Uterus (tissue), 4 donors: ENCODE results near the gene ARHGAP19. TPM values are rescaled to one million over a fixed set of nuclear protein-coding genes. Genes with fewer than 3 reads are reported as not detected.

Experiments
- DNase-seq, 2 donors: peaks; one replicate each; pipeline ENCODE4 v3.0.0-alpha.2; 2019 to 2020
- H3K27ac ChIP-seq, 2 donors: fragments of 200-600 bp; sonication (generic); 1 replicate in 1 of 2; 2 replicates in 1 of 2; pipeline ENCODE4 v1.5.1; 2016 to 2018
- H3K27me3 ChIP-seq, 2 donors: fragments of 200-600 bp; sonication (generic); one replicate each; pipeline ENCODE4 v1.5.1; 2018 to 2019; ENCODE audit warnings: control low read depth in 1 of 2
- H3K36me3 ChIP-seq, 2 donors: fragments of 200-600 bp; sonication (generic); one replicate each; pipeline ENCODE4 v1.5.1; 2019; ENCODE audit warnings: control low read depth in 1 of 2
- H3K4me1 ChIP-seq, 2 donors: fragments of 200-600 bp; sonication (generic); one replicate each; pipeline ENCODE4 v1.5.1; 2018 to 2019; ENCODE audit warnings: control low read depth in 1 of 2
- H3K4me3 ChIP-seq, 2 donors: fragments of 200-600 bp; sonication (generic); 1 replicate in 1 of 2; 2 replicates in 1 of 2; pipeline ENCODE4 v1.5.1; 2018 to 2019; ENCODE audit warnings: mild to moderate bottlenecking in 1 of 2
- H3K9me3 ChIP-seq, 2 donors: fragments of 200-600 bp; sonication (generic); one replicate each; pipeline ENCODE4 v1.5.1; 2019; ENCODE audit warnings: control low read depth in 1 of 2
- POLR2A ChIP-seq, 2 donors: fragments of 450-650 bp; IDR thresholded peaks; one replicate each; pipeline ENCODE4 v1.6.1; 2016; ENCODE audit warnings: antibody characterized with exemption in 2 of 2, mild to moderate bottlenecking in 1 of 2, moderate library complexity in 1 of 2
- intact Hi-C: fragments of 100-400 bp; cut with DNase I; formaldehyde crosslinking; loops from one replicate; pipeline ENCODE4 v1.15.1; 2023; ENCODE audit warnings: low total_unique reads
- total RNA-seq, 4 donors: library from RNA; depleted of rRNA in 3 of 4; stranded (reverse); fragments of >200 nt in 3 of 4; gene quantifications; one replicate each; pipeline versions ENCODE4 v1.1.0 to v1.2.4, GENCODE V29; 2014 to 2023
- TF ChIP-seq, protein P1 (sequence below), 4 experiments: fragments of 200-600 bp in 2 of 4; fragments of 450-650 bp in 2 of 4; sonication (generic) in 2 of 4; IDR thresholded peaks; one replicate each; pipeline ENCODE4 v1.5.1; 2016 to 2019; ENCODE audit warnings: antibody characterized with exemption in 4 of 4, mild to moderate bottlenecking in 2 of 4, moderate library complexity in 1 of 4
- donor health status: DM: yes; HTN: yes; CAD: no.

The ARHGAP19 gene
- total RNA-seq, 4 donors from 2014 or later, result 5.3 to 25.8 (median 14.0) TPM

DNA sequence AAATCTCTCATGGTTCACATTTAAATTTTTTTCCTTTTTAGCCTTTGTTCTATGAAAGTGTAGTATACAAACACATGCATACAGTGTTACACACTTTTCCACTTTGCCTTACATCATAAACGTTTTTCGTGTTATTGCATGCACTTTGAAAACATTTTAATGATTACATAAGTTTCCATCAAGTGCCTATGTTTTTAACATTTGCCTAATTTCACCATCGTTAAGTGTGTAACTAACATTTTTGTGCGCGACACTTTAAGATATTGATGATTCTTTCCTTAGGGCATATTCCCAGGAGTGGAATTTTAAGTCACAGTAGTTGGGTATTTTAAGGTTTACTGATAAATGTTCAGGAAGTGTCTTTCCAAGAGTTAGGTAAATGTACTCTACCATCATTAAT, 43.6 kb upstream of the ARHGAP19 start:
- no peaks in the 10 kb centered on the region for H3K36me3 ChIP-seq
- no peak overlapping the region for H3K4me3 ChIP-seq

DNA sequence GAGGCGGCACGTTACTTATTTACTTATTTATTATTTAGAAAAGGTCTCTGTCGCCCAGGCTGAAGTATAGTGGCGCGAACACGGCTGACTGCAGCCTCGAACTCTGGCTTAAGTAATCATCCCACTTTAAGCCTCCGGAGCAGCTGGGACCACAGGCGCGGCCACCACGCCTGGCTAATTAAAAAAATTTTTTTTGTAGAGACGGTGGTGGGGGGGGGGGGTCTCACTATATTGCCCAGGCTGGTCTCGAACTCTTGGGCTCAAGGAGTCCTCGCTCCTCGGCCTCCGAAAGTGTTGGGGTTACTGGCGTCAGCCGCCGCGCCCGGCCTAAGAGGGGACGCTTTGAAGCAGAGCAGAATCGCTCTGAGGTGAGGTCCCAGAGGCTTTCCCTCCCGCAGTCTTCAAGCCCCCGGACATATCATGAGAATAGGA, 42.8 kb upstream of the ARHGAP19 start:
- TF ChIP-seq POLR2A (IDR thresholded peaks at IDR 0.05), result no peak
- TF ChIP-seq, protein P1, sequence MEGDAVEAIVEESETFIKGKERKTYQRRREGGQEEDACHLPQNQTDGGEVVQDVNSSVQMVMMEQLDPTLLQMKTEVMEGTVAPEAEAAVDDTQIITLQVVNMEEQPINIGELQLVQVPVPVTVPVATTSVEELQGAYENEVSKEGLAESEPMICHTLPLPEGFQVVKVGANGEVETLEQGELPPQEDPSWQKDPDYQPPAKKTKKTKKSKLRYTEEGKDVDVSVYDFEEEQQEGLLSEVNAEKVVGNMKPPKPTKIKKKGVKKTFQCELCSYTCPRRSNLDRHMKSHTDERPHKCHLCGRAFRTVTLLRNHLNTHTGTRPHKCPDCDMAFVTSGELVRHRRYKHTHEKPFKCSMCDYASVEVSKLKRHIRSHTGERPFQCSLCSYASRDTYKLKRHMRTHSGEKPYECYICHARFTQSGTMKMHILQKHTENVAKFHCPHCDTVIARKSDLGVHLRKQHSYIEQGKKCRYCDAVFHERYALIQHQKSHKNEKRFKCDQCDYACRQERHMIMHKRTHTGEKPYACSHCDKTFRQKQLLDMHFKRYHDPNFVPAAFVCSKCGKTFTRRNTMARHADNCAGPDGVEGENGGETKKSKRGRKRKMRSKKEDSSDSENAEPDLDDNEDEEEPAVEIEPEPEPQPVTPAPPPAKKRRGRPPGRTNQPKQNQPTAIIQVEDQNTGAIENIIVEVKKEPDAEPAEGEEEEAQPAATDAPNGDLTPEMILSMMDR (IDR thresholded peaks at IDR 0.05), result no peak
- peaks cover 0 to 14% of the 10 kb centered on the region in 2 donors for H3K4me1 ChIP-seq
- no peak for DNase-seq
- intact Hi-C loops, result no loop called here
- peak overlapping the region; percentile 57 to 93 for H3K4me3 ChIP-seq
- no peaks in the 10 kb centered on the region for H3K9me3 ChIP-seq
- H3K36me3 ChIP-seq, result no peaks in the 10 kb centered on the region
- no peaks in the 10 kb centered on the region for H3K27me3 ChIP-seq
- H3K27ac ChIP-seq, result peak overlapping the region; percentile 86 to 91

More for the DNA sequence above, 43.6 kb upstream of the ARHGAP19 start:
- no peaks in the 10 kb centered on the region for H3K9me3 ChIP-seq
- intact Hi-C loops, result no loop called here
- H3K27ac ChIP-seq, result no peak overlapping the region
- no peaks in the 10 kb centered on the region for H3K27me3 ChIP-seq
- TF ChIP-seq, protein P1 (IDR thresholded peaks at IDR 0.05), result no peak
- no peak for TF ChIP-seq POLR2A (IDR thresholded peaks at IDR 0.05)
- peaks cover 0 to 14% of the 10 kb centered on the region in 2 donors for H3K4me1 ChIP-seq
- no peak for DNase-seq

DNA sequence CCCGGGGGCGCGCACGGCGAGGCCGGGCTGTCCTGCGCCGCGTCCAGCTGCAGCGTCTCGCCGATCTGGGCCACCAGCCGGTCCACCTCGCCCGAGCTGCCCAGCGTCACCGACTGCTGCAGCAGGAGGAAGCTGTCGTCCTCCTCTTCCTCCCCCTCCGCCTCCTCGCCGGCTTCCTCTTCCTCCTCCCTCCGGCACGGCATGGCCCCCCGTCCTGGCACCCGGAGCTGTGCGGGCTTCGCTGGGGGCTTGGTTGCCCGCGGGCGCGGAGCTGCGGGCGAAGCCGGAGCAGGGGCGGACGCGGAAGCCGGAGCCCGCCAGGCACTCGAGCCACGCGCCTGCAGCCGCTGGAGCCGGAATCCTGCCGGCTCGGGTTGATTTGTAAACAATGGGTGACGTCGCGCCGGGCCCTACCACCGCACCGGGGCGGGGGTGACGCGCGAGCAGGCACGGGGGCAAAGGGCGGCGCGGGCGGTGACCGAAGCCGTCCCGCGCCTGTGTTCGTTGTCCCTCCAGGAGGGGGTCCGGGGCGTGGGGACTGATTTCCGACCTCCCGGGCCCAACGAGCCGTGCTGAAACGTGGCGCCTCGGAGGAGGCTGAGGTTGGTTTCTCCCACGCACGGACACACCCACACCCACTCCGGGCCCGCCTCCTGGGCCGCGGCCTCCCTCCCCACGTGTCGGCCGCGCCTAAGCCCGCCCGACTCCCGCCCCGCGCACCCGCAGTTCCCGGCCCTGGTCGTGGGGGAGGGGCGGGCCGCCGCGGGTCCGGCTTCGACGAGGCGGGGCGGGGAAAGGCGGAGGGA, 42.1 kb upstream of the ARHGAP19 start, which contains the start of gene FRAT2:
Gene FRAT2 (minus strand): TSS at position 360 of the 806 bp plus-strand sequence. CDS start 157 bp downstream, at position 203.
- Histone ChIP-seq H3K36me3 (no peaks in the 10 kb centered on the region), H3K4me3 (peak within 1 kb of the TSS; percentile 57 to 93), H3K27ac (peak within 1 kb of the TSS; percentile 86 to 91), H3K4me1 (peaks cover 0 to 14% of the 10 kb centered on the region in 2 donors), H3K9me3 (no peaks in the 10 kb centered on the region), H3K27me3 (no peaks in the 10 kb centered on the region)
- intact Hi-C loops, result no loop called here
- TF ChIP-seq POLR2A (IDR thresholded peaks at IDR 0.05), result peak; percentile 76 to 83
- TF ChIP-seq, protein P1 (IDR thresholded peaks at IDR 0.05), result peak in 1 of 4 experiments; percentile 36
- peak; percentile 89 to 90 for DNase-seq

- H3K9me3 ChIP-seq, result no peaks in the 10 kb centered on the region
- intact Hi-C loops, result no loop called here
- TF ChIP-seq, protein P1 (IDR thresholded peaks at IDR 0.05), result no peak
- TF ChIP-seq POLR2A (IDR thresholded peaks at IDR 0.05), result no peak
- H3K36me3 ChIP-seq, result no peaks in the 10 kb centered on the region
- no peak for DNase-seq
- H3K4me1 ChIP-seq, result peaks cover 0 to 14% of the 10 kb centered on the region in 2 donors
- H3K27ac ChIP-seq, result peak overlapping the region; percentile 86 to 91
- H3K4me3 ChIP-seq, result peak overlapping the region; percentile 57 to 93
- H3K27me3 ChIP-seq, result no peaks in the 10 kb centered on the region
These were observed 41.3 kb upstream of the ARHGAP19 start for GRCh38 chr10:97333601-97334369.

DNA sequence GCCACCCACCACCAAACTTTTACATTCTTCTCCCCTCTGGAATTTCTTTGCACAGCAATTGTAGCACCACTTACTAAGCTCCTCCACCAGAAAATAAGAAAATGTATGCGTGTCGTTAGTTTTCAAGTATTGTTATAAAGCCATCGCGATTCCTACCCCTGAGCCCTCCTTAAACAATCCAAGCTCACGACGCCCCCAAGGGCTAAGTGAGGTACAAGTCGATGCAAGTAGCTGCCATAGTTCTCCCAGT, 40.8 kb upstream of the ARHGAP19 start:
- intact Hi-C loops, result no loop called here
- H3K4me1 ChIP-seq, result peaks cover 0 to 14% of the 10 kb centered on the region in 2 donors
- TF ChIP-seq POLR2A (IDR thresholded peaks at IDR 0.05), result no peak
- TF ChIP-seq, protein P1 (IDR thresholded peaks at IDR 0.05), result peak in 1 of 4 experiments; percentile 20

More for the DNA sequence above, 40.8 kb upstream of the ARHGAP19 start:
- H3K27me3 ChIP-seq, result no peaks in the 10 kb centered on the region
- no peak for DNase-seq
- no peaks in the 10 kb centered on the region for H3K36me3 ChIP-seq
- H3K27ac ChIP-seq, result peak overlapping the region; percentile 86 to 91
- peak overlapping the region; percentile 57 to 93 for H3K4me3 ChIP-seq
- H3K9me3 ChIP-seq, result no peaks in the 10 kb centered on the region
